ENCODE results near the gene EGF. TPM values are rescaled to one million over a fixed set of nuclear protein-coding genes. Genes with fewer than 3 reads are reported as not detected.

Gene EGF
- total RNA-seq, 1 experiment from 2014 or later: 1.5 TPM

GRCh38 chr4:109864134-109864533, 48.5 kb upstream of the EGF start:
- Histone ChIP-seq H3K4me2 (ENCODE audit: insufficient read depth, insufficient read length, low read length) (no peak overlapping the region), H2BK5ac (ENCODE audit: insufficient read length, low read length) (no peak overlapping the region), H4K8ac (replicated peaks; ENCODE audit: insufficient read length, low read depth, low read length) (no peak overlapping the region), H3K4ac (ENCODE audit: low read depth, low read length) (no peak overlapping the region), H3K23me2 (ENCODE audit: insufficient read length, low read depth, low read length, poor library complexity, severe bottlenecking) (no peaks in the 10 kb centered on the region), H3K79me2 (ENCODE audit: insufficient read depth, low read length) (no peaks in the 10 kb centered on the region), H3K79me1 (ENCODE audit: insufficient read depth, low read depth, low read length, poor library complexity, severe bottlenecking) (no peaks in the 10 kb centered on the region), H2BK20ac (ENCODE audit: low read depth, low read length, poor library complexity, severe bottlenecking) (no peak overlapping the region), H3K27me3 (ENCODE audit: insufficient read depth, low read length) (no peaks in the 10 kb centered on the region), H4K91ac (ENCODE audit: insufficient read length, low read depth, low read length) (no peak overlapping the region), H2BK15ac (ENCODE audit: low read depth, low read length) (no peak overlapping the region), H2BK12ac (ENCODE audit: insufficient read length, low read depth, low read length) (no peak overlapping the region), H3K9ac (ENCODE audit: extremely low read depth, insufficient read length, low read length) (no peak overlapping the region), H3K4me1 (ENCODE audit: insufficient read depth, low read length) (no peaks in the 10 kb centered on the region), H2AFZ (ENCODE audit: low read length) (no peak overlapping the region), H3K23ac (ENCODE audit: insufficient read length, low read depth, low read length) (no peak overlapping the region), H3K9me3 (ENCODE audit: control insufficient read depth, low read depth, low read length) (no peaks in the 10 kb centered on the region), H2AK5ac (ENCODE audit: insufficient read length, low read length) (no peak overlapping the region), H3K56ac (ENCODE audit: insufficient read length, low read depth, low read length) (no peak overlapping the region), H3T11ph (ENCODE audit: low read length) (no peak overlapping the region), H3K27ac (ENCODE audit: insufficient read length, low read depth, low read length) (no peak overlapping the region), H3K14ac (ENCODE audit: insufficient read depth, low read length) (no peak overlapping the region), H3K18ac (ENCODE audit: insufficient read length, low read depth, low read length) (no peak overlapping the region), H4K20me1 (ENCODE audit: control insufficient read depth, insufficient read depth, insufficient read length) (no peaks in the 10 kb centered on the region), H4K5ac (ENCODE audit: insufficient read length, low read depth, low read length) (no peak overlapping the region), H2BK120ac (ENCODE audit: low read depth, low read length, poor library complexity, severe bottlenecking) (no peak overlapping the region)
- Mint-ChIP-seq H3K36me3 (ENCODE audit: insufficient read depth in 1 of 3, low read depth in 3 of 3) (peaks cover 0 to 2% (median 0%) of the 10 kb centered on the region in 3 experiments; a peak in 2 of 7 replicates), H3K27ac (no peak overlapping the region), H3K4me3 (no peak overlapping the region), H3K9me3 (peaks cover 6 to 11% of the 10 kb centered on the region in 2 experiments; a peak in 4 of 5 replicates), H3K27me3 (ENCODE audit: low read depth) (no peaks in the 10 kb centered on the region), H3K4me1 (no peaks in the 10 kb centered on the region)
- TF ChIP-seq, protein P1, sequence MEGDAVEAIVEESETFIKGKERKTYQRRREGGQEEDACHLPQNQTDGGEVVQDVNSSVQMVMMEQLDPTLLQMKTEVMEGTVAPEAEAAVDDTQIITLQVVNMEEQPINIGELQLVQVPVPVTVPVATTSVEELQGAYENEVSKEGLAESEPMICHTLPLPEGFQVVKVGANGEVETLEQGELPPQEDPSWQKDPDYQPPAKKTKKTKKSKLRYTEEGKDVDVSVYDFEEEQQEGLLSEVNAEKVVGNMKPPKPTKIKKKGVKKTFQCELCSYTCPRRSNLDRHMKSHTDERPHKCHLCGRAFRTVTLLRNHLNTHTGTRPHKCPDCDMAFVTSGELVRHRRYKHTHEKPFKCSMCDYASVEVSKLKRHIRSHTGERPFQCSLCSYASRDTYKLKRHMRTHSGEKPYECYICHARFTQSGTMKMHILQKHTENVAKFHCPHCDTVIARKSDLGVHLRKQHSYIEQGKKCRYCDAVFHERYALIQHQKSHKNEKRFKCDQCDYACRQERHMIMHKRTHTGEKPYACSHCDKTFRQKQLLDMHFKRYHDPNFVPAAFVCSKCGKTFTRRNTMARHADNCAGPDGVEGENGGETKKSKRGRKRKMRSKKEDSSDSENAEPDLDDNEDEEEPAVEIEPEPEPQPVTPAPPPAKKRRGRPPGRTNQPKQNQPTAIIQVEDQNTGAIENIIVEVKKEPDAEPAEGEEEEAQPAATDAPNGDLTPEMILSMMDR (conservative IDR thresholded peaks at IDR 0.05): peak; percentile 46
- no peak for DNase-seq
